Ascending aorta (tissue), 2 donors: ENCODE results near the gene GSPT1. TPM values are rescaled to one million over a fixed set of nuclear protein-coding genes. Genes with fewer than 3 reads are reported as not detected.
A peak's percentile ranks its signal among the peaks of the same experiment; 100 is the strongest.
"Not testable (repeated sequence)": the region's sequence is repeated elsewhere in the genome, so short reads cannot be mapped to it uniquely, and the experiment has no call there.

Experiments used
- DNase-seq, 2 donors: peaks; one replicate each; pipeline ENCODE4 v3.0.0-alpha.2; 2019; ENCODE audit warnings: low spot score in 2 of 2
- H3K27ac ChIP-seq, 2 donors: fragments of 200-600 bp; sonication (generic); one replicate each; pipeline ENCODE4 v1.5.1; 2016 to 2017; ENCODE audit warnings: mild to moderate bottlenecking in 1 of 2
- H3K27me3 ChIP-seq: fragments of 200-600 bp; sonication (generic); one replicate; pipeline ENCODE4 v1.5.1; 2017
- H3K36me3 ChIP-seq, 2 donors: fragments of 200-600 bp; sonication (generic); one replicate each; pipeline ENCODE4 v1.5.1; 2016
- H3K4me1 ChIP-seq, 2 donors: fragments of 200-600 bp; sonication (generic); one replicate each; pipeline ENCODE4 v1.5.1; 2016 to 2017; ENCODE audit warnings: mild to moderate bottlenecking in 1 of 2
- H3K4me3 ChIP-seq, 2 donors: fragments of 200-600 bp; sonication (generic); one replicate each; pipeline ENCODE4 v1.5.1; 2016 to 2017; ENCODE audit warnings: mild to moderate bottlenecking in 1 of 2
- H3K9me3 ChIP-seq, 2 donors: fragments of 200-600 bp; sonication (generic); one replicate each; pipeline ENCODE4 v1.5.1; 2016
- intact Hi-C: fragments of 100-400 bp; cut with DNase I; formaldehyde crosslinking; loops from one replicate; pipeline ENCODE4 v1.15.1; 2023
- total RNA-seq: library from RNA; depleted of rRNA; stranded (reverse); fragments of >200 nt; gene quantifications from one replicate; pipeline ENCODE4 v1.1.0, GENCODE V29; 2016
- TF ChIP-seq, protein P1 (sequence below), 3 experiments: fragments of 200-600 bp in 2 of 3; fragments of 450-650 bp in 1 of 3; sonication (generic) in 2 of 3; IDR thresholded peaks; one replicate each; pipeline ENCODE4 v1.5.1; 2016 to 2019; ENCODE audit warnings: antibody characterized with exemption in 3 of 3, mild to moderate bottlenecking in 1 of 3, moderate library complexity in 1 of 3

The GSPT1 gene
- total RNA-seq, 1 donor from 2014 or later = 56.3 TPM

DNA sequence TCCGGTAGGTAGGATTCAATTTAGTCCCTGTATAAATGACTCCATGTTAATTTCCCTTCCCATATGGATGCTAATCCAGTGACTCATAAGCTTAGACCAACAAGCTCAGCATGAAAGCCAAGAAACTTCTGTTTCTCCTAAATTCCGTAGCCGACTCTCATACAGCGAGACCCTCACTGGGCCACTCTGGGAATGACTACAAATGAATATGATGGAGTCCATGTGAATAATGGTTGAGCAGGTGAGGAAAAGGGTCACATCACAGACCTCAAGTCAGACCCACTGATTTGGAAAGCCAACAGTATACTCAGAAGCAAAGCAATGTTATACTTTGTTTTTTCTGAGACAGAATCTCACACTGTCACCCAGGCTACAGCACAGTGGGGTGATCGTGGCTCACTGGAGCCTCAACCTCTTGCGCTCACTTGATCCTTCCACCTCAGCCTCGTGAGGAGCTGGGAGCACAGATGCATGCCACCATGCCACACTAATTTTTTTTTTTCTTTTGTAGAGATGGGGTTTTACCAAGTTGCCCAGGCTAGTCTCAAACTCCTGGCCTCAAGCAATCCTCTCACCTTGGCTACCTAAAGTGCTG is 79.0 kb downstream of the GSPT1 start:
- peak overlapping the region; percentile 52 to 54 for H3K27ac ChIP-seq
- H3K36me3 ChIP-seq = peaks cover 47 to 50% of the 10 kb centered on the region in 2 donors
- no peaks in the 10 kb centered on the region for H3K27me3 ChIP-seq
- no peak overlapping the region for H3K4me3 ChIP-seq
- H3K9me3 ChIP-seq = no peaks in the 10 kb centered on the region
- intact Hi-C loops = no loop called here
- DNase-seq = no peak
- H3K4me1 ChIP-seq = peaks cover 4 to 14% of the 10 kb centered on the region in 2 donors
- TF ChIP-seq, protein P1, sequence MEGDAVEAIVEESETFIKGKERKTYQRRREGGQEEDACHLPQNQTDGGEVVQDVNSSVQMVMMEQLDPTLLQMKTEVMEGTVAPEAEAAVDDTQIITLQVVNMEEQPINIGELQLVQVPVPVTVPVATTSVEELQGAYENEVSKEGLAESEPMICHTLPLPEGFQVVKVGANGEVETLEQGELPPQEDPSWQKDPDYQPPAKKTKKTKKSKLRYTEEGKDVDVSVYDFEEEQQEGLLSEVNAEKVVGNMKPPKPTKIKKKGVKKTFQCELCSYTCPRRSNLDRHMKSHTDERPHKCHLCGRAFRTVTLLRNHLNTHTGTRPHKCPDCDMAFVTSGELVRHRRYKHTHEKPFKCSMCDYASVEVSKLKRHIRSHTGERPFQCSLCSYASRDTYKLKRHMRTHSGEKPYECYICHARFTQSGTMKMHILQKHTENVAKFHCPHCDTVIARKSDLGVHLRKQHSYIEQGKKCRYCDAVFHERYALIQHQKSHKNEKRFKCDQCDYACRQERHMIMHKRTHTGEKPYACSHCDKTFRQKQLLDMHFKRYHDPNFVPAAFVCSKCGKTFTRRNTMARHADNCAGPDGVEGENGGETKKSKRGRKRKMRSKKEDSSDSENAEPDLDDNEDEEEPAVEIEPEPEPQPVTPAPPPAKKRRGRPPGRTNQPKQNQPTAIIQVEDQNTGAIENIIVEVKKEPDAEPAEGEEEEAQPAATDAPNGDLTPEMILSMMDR (IDR thresholded peaks at IDR 0.05) = no peak

GRCh38 chr16:11835891-11836649 is 79.7 kb downstream of the GSPT1 start:
- H3K9me3 ChIP-seq = no peaks in the 10 kb centered on the region
- H3K27ac ChIP-seq = peak overlapping the region; percentile 52 to 54
- no peak overlapping the region for H3K4me3 ChIP-seq
- H3K27me3 ChIP-seq = no peaks in the 10 kb centered on the region
- DNase-seq = no peak
- intact Hi-C loops = no loop called here
- peaks cover 41 to 43% of the 10 kb centered on the region in 2 donors for H3K36me3 ChIP-seq
- TF ChIP-seq, protein P1 (IDR thresholded peaks at IDR 0.05) = no peak
- peaks cover 4 to 14% of the 10 kb centered on the region in 2 donors for H3K4me1 ChIP-seq

GRCh38 chr16:11835309-11835708 is 80.4 kb downstream of the GSPT1 start:
- Histone ChIP-seq H3K9me3 (no peaks in the 10 kb centered on the region), H3K27ac (peak overlapping the region in 1 of 2 donors; percentile 54), H3K4me1 (peaks cover 4 to 14% of the 10 kb centered on the region in 2 donors), H3K36me3 (peaks cover 33 to 36% of the 10 kb centered on the region in 2 donors), H3K4me3 (no peak overlapping the region), H3K27me3 (no peaks in the 10 kb centered on the region)
- TF ChIP-seq, protein P1 (IDR thresholded peaks at IDR 0.05) = no peak
- no peak for DNase-seq
- intact Hi-C loops = no loop called here

- Histone ChIP-seq H3K27ac (no peak overlapping the region), H3K36me3 (peaks cover 21 to 24% of the 10 kb centered on the region in 2 donors), H3K27me3 (no peaks in the 10 kb centered on the region), H3K4me3 (no peak overlapping the region), H3K9me3 (no peaks in the 10 kb centered on the region), H3K4me1 (peaks cover 4 to 14% of the 10 kb centered on the region in 2 donors)
- TF ChIP-seq, protein P1 (IDR thresholded peaks at IDR 0.05) = no peak
- DNase-seq = no peak
- intact Hi-C loops = no loop called here
Observed at GRCh38 chr16:11833951-11834695, 81.6 kb downstream of the GSPT1 start.

DNA sequence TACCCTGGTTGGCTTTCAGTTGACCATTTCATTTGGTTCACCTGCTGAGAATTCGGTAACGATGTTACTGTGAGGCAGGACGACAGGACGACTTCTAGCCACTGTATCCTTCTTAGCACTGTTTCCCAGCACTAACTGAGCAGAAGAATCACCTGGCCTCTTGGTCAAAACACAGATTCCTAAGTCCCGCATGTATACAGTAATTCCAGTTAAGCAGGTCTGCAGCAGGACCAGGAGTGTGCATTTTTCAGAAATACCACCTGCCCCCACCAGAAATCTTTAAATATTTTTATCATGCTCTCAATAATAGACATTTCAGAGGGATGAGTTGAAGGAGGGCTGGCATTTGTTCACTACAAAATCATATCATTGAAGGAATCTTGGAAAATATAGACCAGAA is 87.1 kb downstream of the GSPT1 start:
- no peak for DNase-seq
- Histone ChIP-seq H3K9me3 (no peaks in the 10 kb centered on the region), H3K27ac (no peak overlapping the region), H3K4me3 (no peak overlapping the region), H3K36me3 (no peaks in the 10 kb centered on the region), H3K27me3 (no peaks in the 10 kb centered on the region), H3K4me1 (peaks cover 0 to 3% of the 10 kb centered on the region in 2 donors)
- TF ChIP-seq, protein P1 (IDR thresholded peaks at IDR 0.05) = no peak
- intact Hi-C loops = no loop called here

- H3K4me1 ChIP-seq, H3K9me3 ChIP-seq, H3K27ac ChIP-seq, H3K27me3 ChIP-seq, H3K4me3 ChIP-seq, H3K36me3 ChIP-seq, DNase-seq, intact Hi-C loops: not testable (repeated sequence)
Observed at GRCh38 chr16:11825520-11826165, 90.1 kb downstream of the GSPT1 start.
